Epithelial cell of esophagus (primary cell): Measurements from ENCODE around the gene PITX1.

Source experiments
- DNase-seq: peaks from one replicate; pipeline ENCODE4 v3.0.0; 2010; ENCODE audit warnings: low read depth
- H3K4me3 ChIP-seq: 2 replicates; pipeline ENCODE4 v1.5.1; 2011; ENCODE audit warnings: mild to moderate bottlenecking, low read length, control low read depth
- CTCF ChIP-seq: IDR thresholded peaks from 2 replicates; pipeline ENCODE4 v1.5.1; 2011; ENCODE audit warnings: low read depth, mild to moderate bottlenecking, low read length, control low read depth, inconsistent platforms; ENCODE audit not compliant: insufficient read depth; ENCODE audit errors: missing control alignments

PITX1 gene

GRCh38 chr5:135062216-135063055, 28.4 kb upstream of the PITX1 start:
- DNase-seq, result no peak
- TF ChIP-seq CTCF, result no peak
- no peak overlapping the region for H3K4me3 ChIP-seq

- no peak for TF ChIP-seq CTCF
- no peak overlapping the region for H3K4me3 ChIP-seq
- DNase-seq, result no peak
These were observed 27.0 kb upstream of the PITX1 start for GRCh38 chr5:135061001-135061400.

GRCh38 chr5:135060021-135060420, 26.0 kb upstream of the PITX1 start:
- no peak overlapping the region for H3K4me3 ChIP-seq
- no peak for DNase-seq
- TF ChIP-seq CTCF, result no peak

- H3K4me3 ChIP-seq, result no peak overlapping the region
- no peak for TF ChIP-seq CTCF
- DNase-seq, result no peak
These were observed 25.2 kb upstream of the PITX1 start for GRCh38 chr5:135059000-135059923.

GRCh38 chr5:135058331-135058732, 24.3 kb upstream of the PITX1 start:
- DNase-seq, result no peak
- TF ChIP-seq CTCF, result no peak

GRCh38 chr5:135057233-135057632, 23.2 kb upstream of the PITX1 start:
- H3K4me3 ChIP-seq, result no peak overlapping the region
- TF ChIP-seq CTCF, result no peak
- no peak for DNase-seq

More at GRCh38 chr5:135058331-135058732, 24.3 kb upstream of the PITX1 start:
- H3K4me3 ChIP-seq, result no peak overlapping the region
